DMS114 treated with DMSO at 0.1 percent for 48 hours (cell line): ENCODE measurements around the gene PITPNM3.
"Not testable (repeated sequence)": the region's sequence is repeated elsewhere in the genome, so short reads cannot be mapped to it uniquely, and the experiment has no call there.

ENCODE experiments used
- DNase-seq: peaks from one replicate; lab custom pipeline; 2025; ENCODE audit not compliant: unreplicated experiment; lab: John Stamatoyannopoulos, UW

PITPNM3 gene

GRCh38 chr17:6556121-6557039, at the start of gene PITPNM3:
Gene PITPNM3 (minus strand): TSS chr17:6556555. CDS start chr17:6556406, 149 bp downstream.
- DNase-seq = no peak

GRCh38 chr17:6605142-6605541, 48.8 kb upstream of the PITPNM3 start:
- DNase-seq = no peak

- DNase-seq = no peak
Observed at GRCh38 chr17:6603744-6604325, 47.5 kb upstream of the PITPNM3 start.

GRCh38 chr17:6602141-6602540, 45.8 kb upstream of the PITPNM3 start:
- no peak for DNase-seq

GRCh38 chr17:6599364-6599763, 43.0 kb upstream of the PITPNM3 start:
- no peak for DNase-seq

GRCh38 chr17:6597727-6598126, 41.4 kb upstream of the PITPNM3 start:
- DNase-seq = no peak

- DNase-seq = no peak
Observed at GRCh38 chr17:6596941-6597340, 40.6 kb upstream of the PITPNM3 start.

GRCh38 chr17:6596511-6596910, 40.2 kb upstream of the PITPNM3 start:
- DNase-seq = no peak

- no peak for DNase-seq
Observed at GRCh38 chr17:6596081-6596480, 39.7 kb upstream of the PITPNM3 start.

- DNase-seq = not testable (repeated sequence)
Observed at GRCh38 chr17:6593371-6593770, 37.0 kb upstream of the PITPNM3 start.

GRCh38 chr17:6592173-6592572, 35.8 kb upstream of the PITPNM3 start:
- no peak for DNase-seq

GRCh38 chr17:6591599-6592158, 35.3 kb upstream of the PITPNM3 start:
- DNase-seq = no peak

GRCh38 chr17:6589266-6589946, 33.1 kb upstream of the PITPNM3 start:
- DNase-seq = no peak

GRCh38 chr17:6588165-6588564, 31.8 kb upstream of the PITPNM3 start:
- no peak for DNase-seq

GRCh38 chr17:6587310-6587709, 31.0 kb upstream of the PITPNM3 start:
- no peak for DNase-seq

- no peak for DNase-seq
Observed at GRCh38 chr17:6583411-6583810, 27.1 kb upstream of the PITPNM3 start.

GRCh38 chr17:6580625-6581024, 24.3 kb upstream of the PITPNM3 start:
- no peak for DNase-seq

GRCh38 chr17:6578491-6578890, 22.1 kb upstream of the PITPNM3 start:
- DNase-seq = no peak

GRCh38 chr17:6577686-6578263, 21.4 kb upstream of the PITPNM3 start:
- no peak for DNase-seq

- no peak for DNase-seq
Observed at GRCh38 chr17:6576038-6576785, 19.9 kb upstream of the PITPNM3 start.
